ENCODE measurements around the gene VWA8.
A peak's percentile ranks its signal among the peaks of the same experiment; 100 is the strongest.
"Not testable (repeated sequence)": the region's sequence is repeated elsewhere in the genome, so short reads cannot be mapped to it uniquely, and the experiment has no call there.

Gene VWA8

DNA sequence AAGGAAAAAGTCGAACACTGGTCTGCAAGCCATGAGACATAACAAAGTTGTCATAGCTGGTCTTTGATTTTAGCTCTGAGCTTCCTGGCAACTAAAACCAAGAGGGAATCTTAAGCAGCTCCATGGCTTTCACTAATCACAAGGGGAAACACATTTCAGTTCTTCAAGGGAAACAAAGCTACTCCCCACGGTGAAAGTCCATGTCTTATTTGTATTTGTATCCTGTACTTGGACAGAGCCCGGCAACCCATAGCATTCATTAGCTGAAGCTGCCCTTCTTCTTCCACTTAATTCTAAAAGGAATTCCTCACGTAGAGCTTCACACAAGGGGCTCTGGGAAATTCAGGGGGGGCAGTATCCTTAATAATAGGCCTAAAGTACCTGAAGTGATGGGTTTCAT is 374.7 kb downstream of the VWA8 start:
- H3K4me3 ChIP-seq (replicated peaks in 1 of 2; ENCODE audit: low read depth in 2 of 2, low read length in 2 of 2), result no peak overlapping the region
- TF ChIP-seq, protein P1, sequence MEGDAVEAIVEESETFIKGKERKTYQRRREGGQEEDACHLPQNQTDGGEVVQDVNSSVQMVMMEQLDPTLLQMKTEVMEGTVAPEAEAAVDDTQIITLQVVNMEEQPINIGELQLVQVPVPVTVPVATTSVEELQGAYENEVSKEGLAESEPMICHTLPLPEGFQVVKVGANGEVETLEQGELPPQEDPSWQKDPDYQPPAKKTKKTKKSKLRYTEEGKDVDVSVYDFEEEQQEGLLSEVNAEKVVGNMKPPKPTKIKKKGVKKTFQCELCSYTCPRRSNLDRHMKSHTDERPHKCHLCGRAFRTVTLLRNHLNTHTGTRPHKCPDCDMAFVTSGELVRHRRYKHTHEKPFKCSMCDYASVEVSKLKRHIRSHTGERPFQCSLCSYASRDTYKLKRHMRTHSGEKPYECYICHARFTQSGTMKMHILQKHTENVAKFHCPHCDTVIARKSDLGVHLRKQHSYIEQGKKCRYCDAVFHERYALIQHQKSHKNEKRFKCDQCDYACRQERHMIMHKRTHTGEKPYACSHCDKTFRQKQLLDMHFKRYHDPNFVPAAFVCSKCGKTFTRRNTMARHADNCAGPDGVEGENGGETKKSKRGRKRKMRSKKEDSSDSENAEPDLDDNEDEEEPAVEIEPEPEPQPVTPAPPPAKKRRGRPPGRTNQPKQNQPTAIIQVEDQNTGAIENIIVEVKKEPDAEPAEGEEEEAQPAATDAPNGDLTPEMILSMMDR (IDR thresholded peaks at IDR 0.05; ENCODE audit: low read depth, low read length), result no peak
- no peak for DNase-seq (ENCODE audit: low read depth in 2 of 2)

DNA sequence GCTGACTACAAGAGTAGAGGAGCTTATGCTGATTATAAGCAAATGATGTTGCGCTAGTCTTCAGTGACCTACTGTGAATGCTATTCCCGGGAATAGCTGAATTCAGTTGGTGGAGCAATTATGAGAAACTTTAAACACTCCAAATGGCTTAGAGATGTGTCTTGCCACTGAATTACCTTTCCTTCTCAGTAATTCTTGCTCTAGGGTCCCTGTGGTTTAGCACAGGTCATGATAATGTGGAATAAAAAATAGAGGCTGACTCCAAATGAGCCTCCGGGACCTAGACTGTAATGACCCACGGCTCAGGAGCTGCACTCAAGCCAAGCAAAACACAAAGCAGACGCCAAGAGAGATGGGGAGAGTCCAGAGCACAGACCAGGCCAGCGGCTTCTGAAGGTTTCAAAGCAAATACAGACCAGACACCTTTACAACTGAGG is 378.9 kb downstream of the VWA8 start:
- TF ChIP-seq, protein P1 (IDR thresholded peaks at IDR 0.05; ENCODE audit: low read depth, low read length), result no peak
- H3K4me3 ChIP-seq (replicated peaks in 1 of 2; ENCODE audit: low read depth in 2 of 2, low read length in 2 of 2), result no peak overlapping the region
- DNase-seq (ENCODE audit: low read depth in 2 of 2), result peak in 1 of 2 donors; percentile 45

DNA sequence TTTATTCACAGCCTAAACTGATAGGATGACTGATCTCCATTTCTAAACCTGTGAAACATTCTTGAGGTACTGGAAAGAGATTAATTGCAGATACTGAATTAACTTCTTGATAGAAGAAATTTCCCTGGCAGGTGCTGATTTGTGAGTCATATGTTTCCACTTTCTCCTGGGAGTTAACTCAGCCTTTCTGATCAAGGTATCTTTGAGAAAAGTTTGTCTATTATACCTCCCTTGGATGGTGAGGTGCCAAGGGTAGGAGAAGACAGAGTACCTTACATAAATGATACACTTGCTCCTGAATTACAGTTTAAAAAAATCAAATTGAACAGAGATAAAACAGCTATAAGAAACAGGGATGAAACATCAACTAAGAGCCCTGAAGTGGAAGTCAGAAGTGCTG is 380.6 kb downstream of the VWA8 start:
- no peak for DNase-seq (ENCODE audit: low read depth in 2 of 2)
- H3K4me3 ChIP-seq (replicated peaks in 1 of 2; ENCODE audit: low read depth in 2 of 2, low read length in 2 of 2), result no peak overlapping the region
- TF ChIP-seq, protein P1 (IDR thresholded peaks at IDR 0.05; ENCODE audit: low read depth, low read length), result no peak

DNA sequence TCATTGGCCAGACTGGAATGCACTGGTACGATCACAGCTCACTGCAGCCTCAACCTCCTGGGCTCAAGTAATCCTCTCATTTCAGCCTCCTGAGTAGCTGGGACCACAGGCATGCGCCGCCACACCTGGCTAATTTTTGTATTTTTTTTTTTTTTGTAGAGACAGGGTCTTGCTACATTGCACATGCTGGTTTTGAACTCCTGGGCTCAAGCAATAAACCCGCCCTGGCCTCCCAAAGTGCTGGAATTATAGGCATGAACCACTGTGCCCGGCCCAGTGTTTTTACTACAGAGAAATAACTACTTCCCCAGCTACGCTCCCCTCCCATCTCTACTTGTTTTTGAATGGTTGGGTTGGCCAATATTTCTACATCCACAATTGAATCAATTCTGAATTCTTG is 381.0 kb downstream of the VWA8 start:
- no peak overlapping the region for H3K4me3 ChIP-seq (replicated peaks in 1 of 2; ENCODE audit: low read depth in 2 of 2, low read length in 2 of 2)
- TF ChIP-seq, protein P1 (IDR thresholded peaks at IDR 0.05; ENCODE audit: low read depth, low read length), result no peak

DNA sequence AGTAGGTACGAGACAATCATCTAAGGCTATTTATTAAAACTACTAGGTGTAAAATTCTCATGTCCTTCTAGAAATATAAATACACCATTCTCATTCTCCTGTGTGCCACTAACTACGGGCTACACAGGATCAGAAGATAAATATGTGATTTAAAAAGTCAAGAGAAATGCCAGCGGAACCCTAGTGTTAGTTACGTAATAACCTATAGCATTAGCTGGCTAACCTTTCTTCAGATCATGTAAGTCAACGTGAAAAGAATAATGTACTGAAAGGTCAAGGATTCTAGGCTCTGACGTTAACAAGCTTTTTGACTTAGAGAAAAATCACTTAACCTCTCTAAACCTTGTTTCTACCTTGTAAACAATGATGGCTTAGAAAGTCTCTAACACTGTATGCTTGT is 381.7 kb downstream of the VWA8 start:
- no peak overlapping the region for H3K4me3 ChIP-seq (replicated peaks in 1 of 2; ENCODE audit: low read depth in 2 of 2, low read length in 2 of 2)
- no peak for DNase-seq (ENCODE audit: low read depth in 2 of 2)
- TF ChIP-seq, protein P1 (IDR thresholded peaks at IDR 0.05; ENCODE audit: low read depth, low read length), result no peak

More for the DNA sequence above, 381.0 kb downstream of the VWA8 start:
- no peak for DNase-seq (ENCODE audit: low read depth in 2 of 2)

DNA sequence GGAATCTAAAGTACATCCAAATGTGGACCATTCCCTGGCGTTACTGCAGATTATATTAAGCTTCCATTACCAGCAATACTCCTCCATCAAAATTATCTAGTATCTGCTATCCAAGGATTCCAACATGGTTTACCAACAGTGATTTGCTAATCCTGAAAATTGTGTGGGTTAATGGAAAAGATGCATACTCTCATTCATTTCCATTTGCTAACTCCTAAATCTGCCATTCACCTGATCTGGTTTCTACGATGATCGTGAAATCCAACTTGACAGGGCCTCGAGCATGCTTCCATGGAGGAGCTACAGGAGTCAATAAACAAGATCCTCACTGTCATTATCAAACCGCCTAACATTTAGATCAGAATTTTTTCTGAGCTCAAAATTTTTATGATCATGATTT is 382.5 kb downstream of the VWA8 start:
- H3K4me3 ChIP-seq (replicated peaks in 1 of 2; ENCODE audit: low read depth in 2 of 2, low read length in 2 of 2), result no peak overlapping the region
- DNase-seq (ENCODE audit: low read depth in 2 of 2), result no peak
- TF ChIP-seq, protein P1 (IDR thresholded peaks at IDR 0.05; ENCODE audit: low read depth, low read length), result no peak

DNA sequence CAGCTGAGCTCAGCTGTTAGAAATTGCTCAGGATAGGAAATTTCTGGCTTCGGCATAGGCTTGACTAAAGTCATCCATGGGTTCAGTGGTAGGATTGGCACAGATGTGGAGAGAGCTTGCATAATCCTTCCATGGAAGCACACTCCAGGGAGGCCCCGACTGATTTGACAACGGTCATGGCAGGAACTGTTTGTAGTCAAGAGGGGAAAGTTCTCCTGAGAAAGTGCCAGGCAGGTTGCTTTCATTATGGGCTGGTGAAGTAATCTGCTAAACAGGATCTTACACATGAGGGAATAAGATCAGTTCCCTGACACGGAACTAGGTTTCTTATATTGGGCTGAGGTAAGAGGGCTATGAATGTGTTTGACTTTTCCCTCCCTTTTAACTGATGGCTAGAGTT is 383.5 kb downstream of the VWA8 start:
- TF ChIP-seq, protein P1 (IDR thresholded peaks at IDR 0.05; ENCODE audit: low read depth, low read length), result no peak
- peak; percentile 66 to 69 for DNase-seq (ENCODE audit: low read depth in 2 of 2)
- no peak overlapping the region for H3K4me3 ChIP-seq (replicated peaks in 1 of 2; ENCODE audit: low read depth in 2 of 2, low read length in 2 of 2)

DNA sequence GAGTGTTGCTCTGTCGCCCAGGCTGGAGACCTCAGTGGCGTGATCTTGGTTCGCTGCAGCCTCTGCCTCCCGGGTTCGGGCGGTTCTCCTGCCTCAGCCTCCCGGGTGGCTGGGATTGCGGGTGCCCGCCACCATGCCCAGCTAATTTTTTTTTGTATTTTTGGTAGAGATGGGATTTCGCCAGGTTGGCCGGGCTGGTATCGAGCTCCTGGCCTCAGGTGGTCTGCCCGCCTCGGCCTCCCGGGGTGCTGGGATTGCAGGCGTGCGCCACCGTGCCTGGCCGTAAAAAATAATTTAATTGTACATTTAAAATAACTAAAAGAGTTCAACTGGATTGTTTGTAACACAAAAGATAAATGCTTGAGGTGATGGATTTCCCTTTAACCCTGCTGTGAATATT is 387.3 kb downstream of the VWA8 start:
- not testable (repeated sequence) for DNase-seq (ENCODE audit: low read depth in 2 of 2); H3K4me3 ChIP-seq (replicated peaks in 1 of 2; ENCODE audit: low read depth in 2 of 2, low read length in 2 of 2)

DNA sequence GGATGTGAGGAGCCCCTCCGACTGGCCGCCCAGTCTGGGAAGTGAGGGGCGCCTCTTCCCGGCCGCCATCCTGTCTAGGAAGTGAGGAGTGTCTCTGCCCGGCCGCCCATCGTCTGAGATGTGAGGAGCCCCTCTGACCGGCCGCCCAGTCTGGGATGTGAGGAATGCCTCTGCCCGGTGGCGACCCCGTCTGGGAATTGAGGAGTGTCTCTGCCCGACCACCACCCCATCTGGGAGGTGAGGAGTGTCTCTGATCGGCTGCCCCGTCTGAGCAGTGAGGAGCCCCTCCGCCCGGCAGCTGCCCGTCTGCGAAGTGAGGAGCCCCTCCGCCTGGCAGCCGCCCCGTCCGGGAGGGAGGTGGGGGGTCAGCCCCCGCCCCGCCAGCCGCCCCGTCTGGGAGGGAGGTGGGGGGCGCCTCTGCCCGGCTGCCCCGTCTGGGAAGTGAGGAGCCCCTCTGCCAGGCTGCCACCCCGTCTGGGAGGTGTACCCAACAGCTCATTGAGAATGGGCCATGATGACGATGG is 389.0 kb downstream of the VWA8 start:
- not testable (repeated sequence) for DNase-seq (ENCODE audit: low read depth in 2 of 2); H3K4me3 ChIP-seq (replicated peaks in 1 of 2; ENCODE audit: low read depth in 2 of 2, low read length in 2 of 2)
